Activated CD8-positive, alpha-beta memory T cell treated with anti-CD3 and anti-CD28 coated beads, Interleukin-2, amount 10 ng/mL, durations not matched to agents 7 days and 5 days (primary cell): ENCODE data around the gene RTEL1. TPM values are rescaled to one million over a fixed set of nuclear protein-coding genes. Genes with fewer than 3 reads are reported as not detected.
"Not testable (repeated sequence)": the region's sequence is repeated elsewhere in the genome, so short reads cannot be mapped to it uniquely, and the experiment has no call there.

Source experiments
- ATAC-seq: fragments of 150-1000 bp; cut with Tn5 transposase; one replicate; pipeline ENCODE4 v1.10.0; 2021; ENCODE audit warnings: moderate library complexity
- CTCF ChIA-PET: fragments of 350-600 bp; sonication (Branson Sonifier 250); formaldehyde crosslinking; loops from one replicate; lab custom pipeline; 2021; ENCODE audit warnings: antibody characterized with exemption; lab: Charles Lee
- DNase-seq: peaks from one replicate; pipeline ENCODE4 v3.0.0-alpha.2; 2020
- H3K27ac Mint-ChIP-seq: one replicate; pipeline ENCODE4 v1.8.0; 2021; ENCODE audit warnings: mild to moderate bottlenecking, mixed read lengths
- H3K27me3 Mint-ChIP-seq: one replicate; pipeline ENCODE4 v1.8.0; 2021; ENCODE audit warnings: mixed read lengths
- H3K36me3 Mint-ChIP-seq: one replicate; pipeline ENCODE4 v1.8.0; 2021; ENCODE audit warnings: mild to moderate bottlenecking, mixed read lengths
- H3K4me1 Mint-ChIP-seq: one replicate; pipeline ENCODE4 v1.8.0; 2021; ENCODE audit warnings: mixed read lengths
- H3K4me3 Mint-ChIP-seq: one replicate; pipeline ENCODE4 v1.8.0; 2021; ENCODE audit warnings: mild to moderate bottlenecking, moderate library complexity, mixed read lengths
- H3K9me3 Mint-ChIP-seq: one replicate; pipeline ENCODE4 v1.8.0; 2022; ENCODE audit warnings: low read depth, mixed read lengths
- total RNA-seq, 2 experiments: library from RNA; stranded (reverse); gene quantifications; one replicate each; pipeline ENCODE4 v1.2.3, GENCODE V29; 2021

Gene RTEL1
- total RNA-seq, 2 experiments from 2014 or later, result 50.0 to 53.6 TPM

DNA sequence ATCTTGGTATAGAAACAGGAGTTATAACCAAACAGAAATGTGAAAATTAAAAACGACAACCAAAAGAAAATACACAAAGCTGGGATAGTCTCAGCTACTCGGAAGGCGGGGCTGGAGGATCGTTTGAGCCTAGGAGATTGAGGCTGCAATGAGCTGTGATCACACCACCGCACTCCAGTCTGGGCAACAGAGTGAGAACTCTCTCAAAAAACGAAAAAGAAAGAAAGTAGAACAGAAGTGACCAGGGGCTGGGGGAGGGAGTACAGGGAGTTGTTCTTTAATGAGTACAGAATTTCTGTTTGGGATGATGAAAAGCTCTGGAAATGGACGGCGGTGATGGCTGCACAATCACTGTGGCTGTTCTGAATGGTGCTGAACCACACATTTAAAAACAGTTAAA lies 37.1 kb upstream of the RTEL1 start:
- peaks cover 13% of the 10 kb centered on the region for H3K4me1 Mint-ChIP-seq
- H3K9me3 Mint-ChIP-seq, result no peaks in the 10 kb centered on the region

GRCh38 chr20:63622096-63622495 lies 36.0 kb upstream of the RTEL1 start:
- peaks cover 13% of the 10 kb centered on the region for H3K4me1 Mint-ChIP-seq
- H3K27me3 Mint-ChIP-seq, result no peaks in the 10 kb centered on the region
- H3K9me3 Mint-ChIP-seq, result no peaks in the 10 kb centered on the region
- H3K36me3 Mint-ChIP-seq, result peaks cover 12% of the 10 kb centered on the region
- no peak overlapping the region for H3K4me3 Mint-ChIP-seq
- ATAC-seq (no peak), DNase-seq (no peak)
- H3K27ac Mint-ChIP-seq, result no peak overlapping the region
- CTCF ChIA-PET, result no interaction called here

More for the DNA sequence above, 37.1 kb upstream of the RTEL1 start:
- ATAC-seq, result no peak
- CTCF ChIA-PET, result no interaction called here
- DNase-seq, result no peak
- H3K4me3 Mint-ChIP-seq, result no peak overlapping the region
- H3K27ac Mint-ChIP-seq, result no peak overlapping the region
- H3K27me3 Mint-ChIP-seq, result no peaks in the 10 kb centered on the region
- peaks cover 13% of the 10 kb centered on the region for H3K36me3 Mint-ChIP-seq

- Mint-ChIP-seq H3K27me3 (no peaks in the 10 kb centered on the region), H3K4me3 (no peak overlapping the region), H3K4me1 (peaks cover 13% of the 10 kb centered on the region), H3K27ac (no peak overlapping the region), H3K36me3 (peaks cover 9% of the 10 kb centered on the region), H3K9me3 (no peaks in the 10 kb centered on the region)
- CTCF ChIA-PET, result no interaction called here
- DNase-seq, result no peak
- ATAC-seq, result no peak
Observed at GRCh38 chr20:63622732-63623131, 35.4 kb upstream of the RTEL1 start.

- no peaks in the 10 kb centered on the region for H3K9me3 Mint-ChIP-seq
- no peak overlapping the region for H3K4me3 Mint-ChIP-seq
- H3K27me3 Mint-ChIP-seq, result no peaks in the 10 kb centered on the region
- peaks cover 25% of the 10 kb centered on the region for H3K4me1 Mint-ChIP-seq
- CTCF ChIA-PET, result interaction anchor here (1.4 to 1.6 kb wide), 3 partner anchors 18 to 34 kb away, joined by 3 to 7 read pairs (median 4); partner anchors contain the start of genes RTEL1 and STMN3
- no peak overlapping the region for H3K27ac Mint-ChIP-seq
- ATAC-seq, result no peak
- H3K36me3 Mint-ChIP-seq, result peaks cover 16% of the 10 kb centered on the region
- DNase-seq, result no peak
Observed at GRCh38 chr20:63624486-63624885, 33.6 kb upstream of the RTEL1 start.

- Mint-ChIP-seq H3K4me1 (peaks cover 24% of the 10 kb centered on the region), H3K4me3 (peak overlapping the region; percentile 75), H3K27me3 (no peaks in the 10 kb centered on the region), H3K9me3 (no peaks in the 10 kb centered on the region), H3K27ac (peak overlapping the region; percentile 63), H3K36me3 (peaks cover 15% of the 10 kb centered on the region)
- DNase-seq, result no peak
- no peak for ATAC-seq
- CTCF ChIA-PET, result interaction anchor here (1.1 to 1.6 kb wide), 3 partner anchors 16 to 28 kb away, joined by 3 to 7 read pairs (median 4); partner anchors contain the start of gene STMN3
Observed at GRCh38 chr20:63625771-63626423, 32.2 kb upstream of the RTEL1 start.

- Mint-ChIP-seq H3K36me3 (peaks cover 12% of the 10 kb centered on the region), H3K27me3 (no peaks in the 10 kb centered on the region), H3K27ac (peak within 1 kb of the TSS; percentile 92), H3K4me3 (peak within 1 kb of the TSS; percentile 95), H3K4me1 (peaks cover 22% of the 10 kb centered on the region), H3K9me3 (no peaks in the 10 kb centered on the region)
- CTCF ChIA-PET, result interaction anchor here (0.6 to 1.9 kb wide), 7 partner anchors 12 to 89 kb away, joined by 3 to 14 read pairs (median 4); partner anchors contain the start of genes ARFRP1, HELZ2, PTK6 and RTEL1
- DNase-seq (peak; percentile 75), ATAC-seq (peak; percentile 41)
Observed at GRCh38 chr20:63626424-63627128, 31.5 kb upstream of the RTEL1 start, which contains the start of gene GMEB2. TSS of gene GMEB2 (minus strand) at chr20:63627101. CDS start at chr20:63619397, 7,704 bp downstream.

GRCh38 chr20:63627129-63627750 lies 30.9 kb upstream of the RTEL1 start:
- peak; percentile 87 for ATAC-seq
- H3K27me3 Mint-ChIP-seq, result no peaks in the 10 kb centered on the region
- DNase-seq, result peak; percentile 95
- peak overlapping the region; percentile 95 for H3K4me3 Mint-ChIP-seq
- peak overlapping the region; percentile 92 for H3K27ac Mint-ChIP-seq
- CTCF ChIA-PET, result interaction anchor here (0.6 to 1.9 kb wide), 7 partner anchors 11 to 89 kb away, joined by 3 to 14 read pairs (median 4); partner anchors contain the start of genes ARFRP1, HELZ2, PTK6 and RTEL1
- H3K4me1 Mint-ChIP-seq, result peaks cover 22% of the 10 kb centered on the region
- no peaks in the 10 kb centered on the region for H3K9me3 Mint-ChIP-seq
- H3K36me3 Mint-ChIP-seq, result peaks cover 12% of the 10 kb centered on the region

GRCh38 chr20:63627751-63628245 lies 30.3 kb upstream of the RTEL1 start:
- peak; percentile 9 for ATAC-seq
- CTCF ChIA-PET, result interaction anchor here (0.7 to 1.9 kb wide), 5 partner anchors 11 to 90 kb away, joined by 4 to 14 read pairs (median 8); partner anchors contain the start of genes ARFRP1, PTK6, RTEL1 and ZGPAT
- H3K36me3 Mint-ChIP-seq, result peaks cover 12% of the 10 kb centered on the region
- H3K4me1 Mint-ChIP-seq, result peaks cover 22% of the 10 kb centered on the region
- H3K9me3 Mint-ChIP-seq, result no peaks in the 10 kb centered on the region
- no peaks in the 10 kb centered on the region for H3K27me3 Mint-ChIP-seq
- peak overlapping the region; percentile 95 for H3K4me3 Mint-ChIP-seq
- peak overlapping the region; percentile 92 for H3K27ac Mint-ChIP-seq
- peak; percentile 49 for DNase-seq

- DNase-seq, result peak; percentile 83
- Mint-ChIP-seq H3K9me3 (no peaks in the 10 kb centered on the region), H3K27me3 (no peaks in the 10 kb centered on the region), H3K36me3 (peaks cover 10% of the 10 kb centered on the region), H3K4me3 (peak overlapping the region; percentile 95), H3K27ac (peak overlapping the region; percentile 92), H3K4me1 (peaks cover 24% of the 10 kb centered on the region)
- CTCF ChIA-PET, result interaction anchor here (1.0 to 1.9 kb wide), 4 partner anchors 13 to 108 kb away, joined by 3 to 14 read pairs (median 6); partner anchors contain the start of genes LIME1 and PTK6
- peak; percentile 53 for ATAC-seq
Observed at GRCh38 chr20:63628246-63628975, 29.7 kb upstream of the RTEL1 start.

- not testable (repeated sequence) for H3K4me3 Mint-ChIP-seq, DNase-seq, H3K9me3 Mint-ChIP-seq, H3K36me3 Mint-ChIP-seq, H3K27me3 Mint-ChIP-seq, ATAC-seq, H3K27ac Mint-ChIP-seq
- H3K4me1 Mint-ChIP-seq, result peaks cover 39% of the 10 kb centered on the region
- CTCF ChIA-PET, result interaction anchor here (1.6 kb wide), 1 partner anchor 57 kb away, joined by 6 read pairs; the partner anchor contains the start of gene HELZ2
Observed at GRCh38 chr20:63630956-63631355, 27.2 kb upstream of the RTEL1 start.

DNA sequence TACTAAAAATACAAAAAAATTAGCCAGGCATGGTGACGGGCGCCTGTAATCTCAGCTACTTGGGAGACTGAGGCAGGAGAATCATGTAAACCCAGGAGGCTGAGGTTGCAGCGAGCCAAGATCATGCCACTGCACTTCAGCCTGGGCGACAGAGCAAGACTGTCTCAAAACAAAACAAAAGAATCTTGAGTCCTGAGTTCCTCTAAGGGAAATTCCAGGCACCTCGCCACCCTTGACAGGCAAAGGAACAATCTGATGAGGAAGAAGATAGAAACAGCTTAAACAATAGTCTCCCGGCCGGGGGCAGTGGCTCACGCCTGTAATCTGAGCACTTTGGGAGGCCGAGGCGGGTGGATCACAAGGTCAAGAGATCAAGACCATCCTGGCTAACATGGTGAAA lies 26.7 kb upstream of the RTEL1 start:
- not testable (repeated sequence) for DNase-seq, H3K4me3 Mint-ChIP-seq, H3K36me3 Mint-ChIP-seq, H3K9me3 Mint-ChIP-seq, H3K27me3 Mint-ChIP-seq, H3K27ac Mint-ChIP-seq, ATAC-seq
- peaks cover 41% of the 10 kb centered on the region for H3K4me1 Mint-ChIP-seq
- CTCF ChIA-PET, result interaction anchor here (1.6 kb wide), 1 partner anchor 58 kb away, joined by 6 read pairs; the partner anchor contains the start of gene HELZ2

GRCh38 chr20:63633732-63634131 lies 24.4 kb upstream of the RTEL1 start:
- H3K4me1 Mint-ChIP-seq, result peaks cover 48% of the 10 kb centered on the region
- H3K4me3 Mint-ChIP-seq, result no peak overlapping the region
- ATAC-seq (no peak), DNase-seq (no peak)
- peaks cover 2% of the 10 kb centered on the region for H3K36me3 Mint-ChIP-seq
- H3K27me3 Mint-ChIP-seq, result no peaks in the 10 kb centered on the region
- H3K9me3 Mint-ChIP-seq, result no peaks in the 10 kb centered on the region
- CTCF ChIA-PET, result interaction anchor here (2.1 kb wide), 1 partner anchor 96 kb away, joined by 8 read pairs; the partner anchor contains the start of gene PTK6
- H3K27ac Mint-ChIP-seq, result peak overlapping the region; percentile 61
